Neural cell (in vitro differentiated cells): ENCODE results near the gene TYW1B. TPM values are rescaled to one million over a fixed set of nuclear protein-coding genes. Genes with fewer than 3 reads are reported as not detected.
"Not testable (repeated sequence)": the region's sequence is repeated elsewhere in the genome, so short reads cannot be mapped to it uniquely, and the experiment has no call there.

Experiments used
- H2AFZ ChIP-seq: fragments of 200-600, 300-800 bp; sonication (generic), shearing (Covaris generic); 2 replicates; pipeline ENCODE4 v1.6.0; 2014; ENCODE audit warnings: low read depth, mild to moderate bottlenecking, antibody characterized with exemption, low read length, moderate library complexity
- H3F3A ChIP-seq: fragments of 200-600 bp; shearing (Covaris generic); 2 replicates; pipeline ENCODE4 v1.6.1; 2016; ENCODE audit warnings: mild to moderate bottlenecking, moderate library complexity, mixed read lengths, antibody characterized with exemption, low read length; ENCODE audit not compliant: insufficient read depth, poor library complexity, severe bottlenecking
- H3K27ac ChIP-seq: fragments of 200-600, 300-800 bp; sonication (generic), shearing (Covaris generic); 2 replicates; pipeline ENCODE4 v1.5.1; 2014; ENCODE audit warnings: mild to moderate bottlenecking, low read length, moderate library complexity
- H3K27me3 ChIP-seq: fragments of 300-800, 200-600 bp; sonication (generic), shearing (Covaris generic); 2 replicates; pipeline ENCODE4 v1.6.0; 2014; ENCODE audit warnings: mild to moderate bottlenecking, low read depth, low read length, moderate library complexity; ENCODE audit not compliant: insufficient read depth
- H3K36me3 ChIP-seq: fragments of 300-800, 200-600 bp; sonication (generic), shearing (Covaris generic); 2 replicates; pipeline ENCODE4 v1.5.1; 2014; ENCODE audit warnings: mild to moderate bottlenecking, antibody characterized with exemption, low read length, moderate library complexity; ENCODE audit not compliant: insufficient read depth
- H3K4me2 ChIP-seq: fragments of 300-800, 200-600 bp; sonication (generic), shearing (Covaris generic); 2 replicates; pipeline ENCODE4 v1.6.0; 2014; ENCODE audit warnings: mild to moderate bottlenecking, low read length
- H3K4me3 ChIP-seq: fragments of 300-800, 200-600 bp; sonication (generic), shearing (Covaris generic); 2 replicates; pipeline ENCODE4 v1.5.1; 2014; ENCODE audit warnings: mild to moderate bottlenecking, low read length, moderate library complexity
- H3K79me2 ChIP-seq: fragments of 200-600 bp; shearing (Covaris generic); replicated peaks from 2 replicates; pipeline ENCODE4 v1.6.0; 2014; ENCODE audit warnings: mild to moderate bottlenecking, low read length, moderate library complexity; ENCODE audit not compliant: insufficient read depth
- H3K9ac ChIP-seq: fragments of 300-800, 200-600 bp; sonication (generic), shearing (Covaris generic); 2 replicates; pipeline ENCODE4 v1.6.1; 2016; ENCODE audit warnings: mild to moderate bottlenecking, low read length, mixed read lengths
- H3K9me2 ChIP-seq: fragments of 200-600 bp; shearing (Covaris generic); 2 replicates; pipeline ENCODE4 v1.6.1; 2016; ENCODE audit warnings: mild to moderate bottlenecking, low read length, mixed read lengths; ENCODE audit not compliant: insufficient read depth
- H3K9me3 ChIP-seq: fragments of 200-600, 300-800 bp; sonication (generic), shearing (Covaris generic); 2 replicates; pipeline ENCODE4 v1.6.1; 2016; ENCODE audit warnings: mild to moderate bottlenecking, mixed run types, low read length, moderate library complexity, mixed read lengths
- H4K20me1 ChIP-seq: fragments of 200-600 bp; shearing (Covaris generic); 2 replicates; pipeline ENCODE4 v1.6.1; 2016; ENCODE audit warnings: mild to moderate bottlenecking, mixed run types; ENCODE audit not compliant: insufficient read depth
- EP300 ChIP-seq: fragments of 450-650 bp; conservative IDR thresholded peaks from 2 replicates; pipeline ENCODE4 v1.6.1; 2014; ENCODE audit warnings: antibody characterized with exemption, mild to moderate bottlenecking, moderate library complexity; ENCODE audit not compliant: poor library complexity, severe bottlenecking
- EZH2 ChIP-seq: fragments of 200-600, 300-800 bp; shearing (Covaris generic), sonication (generic); IDR thresholded peaks from 2 replicates; pipeline ENCODE4 v1.6.1; 2014; ENCODE audit warnings: antibody characterized with exemption, low read length, borderline replicate concordance, mild to moderate bottlenecking; ENCODE audit not compliant: insufficient read depth, poor library complexity, severe bottlenecking
- MXI1 ChIP-seq: fragments of 450-650 bp; conservative IDR thresholded peaks from 2 replicates; pipeline ENCODE4 v1.6.1; 2014; ENCODE audit warnings: antibody characterized with exemption, mild to moderate bottlenecking; ENCODE audit not compliant: poor library complexity, severe bottlenecking
- POLR2AphosphoS5 ChIP-seq: IDR thresholded peaks from 2 replicates; pipeline ENCODE4 v1.6.1; 2012
- RAD21 ChIP-seq: fragments of 450-650 bp; conservative IDR thresholded peaks from 2 replicates; pipeline ENCODE4 v1.6.1; 2014; ENCODE audit warnings: antibody characterized with exemption, mild to moderate bottlenecking, moderate library complexity
- SMC3 ChIP-seq: fragments of 450-650 bp; conservative IDR thresholded peaks from 2 replicates; pipeline ENCODE4 v1.6.1; 2014; ENCODE audit warnings: antibody characterized with exemption, mild to moderate bottlenecking, moderate library complexity; ENCODE audit not compliant: poor library complexity
- TAF1 ChIP-seq: IDR thresholded peaks from 2 replicates; pipeline ENCODE4 v1.6.1; 2012; ENCODE audit warnings: low read depth
- polyA plus RNA-seq: library from polyadenylated mRNA; depleted of rRNA; stranded (reverse); fragments of >200 nt; gene quantifications from 2 replicates; pipeline ENCODE4 v1.2.3, GENCODE V29; 2014
- TF ChIP-seq, protein P1 (sequence below): fragments of 450-650 bp; IDR thresholded peaks from 2 replicates; pipeline ENCODE4 v1.5.1; 2014; ENCODE audit warnings: antibody characterized with exemption, mild to moderate bottlenecking, moderate library complexity; ENCODE audit not compliant: poor library complexity, severe bottlenecking
- TF ChIP-seq, protein P2 (sequence below): IDR thresholded peaks from 2 replicates; pipeline ENCODE4 v1.6.1; 2012; ENCODE audit warnings: borderline replicate concordance

The TYW1B gene
- polyA plus RNA-seq, 1 donor from 2014 or later = 0.97 TPM

DNA sequence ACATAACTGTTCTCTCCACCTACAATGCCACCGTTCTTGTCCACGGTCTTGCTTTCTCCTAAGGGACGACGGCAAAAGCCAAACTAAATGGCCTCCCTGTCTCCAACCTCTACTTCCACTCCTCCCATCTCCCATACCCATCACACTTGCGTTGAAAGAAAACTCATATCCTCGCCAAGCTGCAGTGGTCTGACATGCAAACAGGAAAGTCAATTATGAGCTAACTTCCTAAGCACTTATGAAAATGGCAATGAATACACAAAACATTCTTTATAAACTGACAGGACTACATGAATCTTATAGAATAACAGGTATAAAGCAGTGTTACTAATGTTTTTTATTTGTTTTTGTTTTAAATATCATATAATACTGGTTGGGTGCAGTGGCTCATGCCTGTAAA lies 46.4 kb downstream of the TYW1B start:
- Histone ChIP-seq H3F3A (no peaks in the 10 kb centered on the region), H4K20me1 (no peaks in the 10 kb centered on the region), H3K4me3 (no peak overlapping the region), H3K27ac (no peak overlapping the region), H3K9me3 (no peaks in the 10 kb centered on the region), H3K9me2 (no peaks in the 10 kb centered on the region), H3K4me2 (no peak overlapping the region), H3K27me3 (no peaks in the 10 kb centered on the region), H3K9ac (no peak overlapping the region), H2AFZ (no peak overlapping the region), H3K79me2 (no peaks in the 10 kb centered on the region), H3K36me3 (no peaks in the 10 kb centered on the region)
- TF ChIP-seq, protein P1, sequence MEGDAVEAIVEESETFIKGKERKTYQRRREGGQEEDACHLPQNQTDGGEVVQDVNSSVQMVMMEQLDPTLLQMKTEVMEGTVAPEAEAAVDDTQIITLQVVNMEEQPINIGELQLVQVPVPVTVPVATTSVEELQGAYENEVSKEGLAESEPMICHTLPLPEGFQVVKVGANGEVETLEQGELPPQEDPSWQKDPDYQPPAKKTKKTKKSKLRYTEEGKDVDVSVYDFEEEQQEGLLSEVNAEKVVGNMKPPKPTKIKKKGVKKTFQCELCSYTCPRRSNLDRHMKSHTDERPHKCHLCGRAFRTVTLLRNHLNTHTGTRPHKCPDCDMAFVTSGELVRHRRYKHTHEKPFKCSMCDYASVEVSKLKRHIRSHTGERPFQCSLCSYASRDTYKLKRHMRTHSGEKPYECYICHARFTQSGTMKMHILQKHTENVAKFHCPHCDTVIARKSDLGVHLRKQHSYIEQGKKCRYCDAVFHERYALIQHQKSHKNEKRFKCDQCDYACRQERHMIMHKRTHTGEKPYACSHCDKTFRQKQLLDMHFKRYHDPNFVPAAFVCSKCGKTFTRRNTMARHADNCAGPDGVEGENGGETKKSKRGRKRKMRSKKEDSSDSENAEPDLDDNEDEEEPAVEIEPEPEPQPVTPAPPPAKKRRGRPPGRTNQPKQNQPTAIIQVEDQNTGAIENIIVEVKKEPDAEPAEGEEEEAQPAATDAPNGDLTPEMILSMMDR = no peak
- TF ChIP-seq RAD21 (no peak), SMC3 (no peak), EP300 (no peak), MXI1 (no peak), POLR2AphosphoS5 (no peak), TAF1 (no peak), EZH2 (no peak)
- TF ChIP-seq, protein P2, sequence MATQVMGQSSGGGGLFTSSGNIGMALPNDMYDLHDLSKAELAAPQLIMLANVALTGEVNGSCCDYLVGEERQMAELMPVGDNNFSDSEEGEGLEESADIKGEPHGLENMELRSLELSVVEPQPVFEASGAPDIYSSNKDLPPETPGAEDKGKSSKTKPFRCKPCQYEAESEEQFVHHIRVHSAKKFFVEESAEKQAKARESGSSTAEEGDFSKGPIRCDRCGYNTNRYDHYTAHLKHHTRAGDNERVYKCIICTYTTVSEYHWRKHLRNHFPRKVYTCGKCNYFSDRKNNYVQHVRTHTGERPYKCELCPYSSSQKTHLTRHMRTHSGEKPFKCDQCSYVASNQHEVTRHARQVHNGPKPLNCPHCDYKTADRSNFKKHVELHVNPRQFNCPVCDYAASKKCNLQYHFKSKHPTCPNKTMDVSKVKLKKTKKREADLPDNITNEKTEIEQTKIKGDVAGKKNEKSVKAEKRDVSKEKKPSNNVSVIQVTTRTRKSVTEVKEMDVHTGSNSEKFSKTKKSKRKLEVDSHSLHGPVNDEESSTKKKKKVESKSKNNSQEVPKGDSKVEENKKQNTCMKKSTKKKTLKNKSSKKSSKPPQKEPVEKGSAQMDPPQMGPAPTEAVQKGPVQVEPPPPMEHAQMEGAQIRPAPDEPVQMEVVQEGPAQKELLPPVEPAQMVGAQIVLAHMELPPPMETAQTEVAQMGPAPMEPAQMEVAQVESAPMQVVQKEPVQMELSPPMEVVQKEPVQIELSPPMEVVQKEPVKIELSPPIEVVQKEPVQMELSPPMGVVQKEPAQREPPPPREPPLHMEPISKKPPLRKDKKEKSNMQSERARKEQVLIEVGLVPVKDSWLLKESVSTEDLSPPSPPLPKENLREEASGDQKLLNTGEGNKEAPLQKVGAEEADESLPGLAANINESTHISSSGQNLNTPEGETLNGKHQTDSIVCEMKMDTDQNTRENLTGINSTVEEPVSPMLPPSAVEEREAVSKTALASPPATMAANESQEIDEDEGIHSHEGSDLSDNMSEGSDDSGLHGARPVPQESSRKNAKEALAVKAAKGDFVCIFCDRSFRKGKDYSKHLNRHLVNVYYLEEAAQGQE = no peak

DNA sequence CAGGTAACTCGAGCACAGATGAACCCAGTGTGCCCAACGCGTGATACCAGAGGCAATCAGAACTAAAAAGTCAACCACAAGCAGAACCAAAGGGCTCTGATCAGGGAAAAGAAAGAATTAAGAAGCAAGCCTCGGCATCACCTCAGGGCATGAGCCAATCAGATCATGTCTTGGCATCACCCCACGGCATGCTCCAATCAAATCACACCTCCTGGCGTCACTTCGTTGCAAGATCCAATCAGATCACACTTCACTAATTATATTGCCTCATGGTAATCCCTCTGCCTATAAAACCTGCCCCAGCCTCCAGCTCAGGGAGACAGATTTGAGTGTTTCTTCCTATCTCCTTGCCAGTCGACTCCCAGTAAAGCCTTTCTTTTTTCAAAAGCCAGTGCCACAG lies 46.8 kb downstream of the TYW1B start:
- no peaks in the 10 kb centered on the region for H3K79me2 ChIP-seq
- no peak overlapping the region for H3K27ac ChIP-seq
- no peaks in the 10 kb centered on the region for H3K9me3 ChIP-seq
- no peaks in the 10 kb centered on the region for H4K20me1 ChIP-seq
- no peaks in the 10 kb centered on the region for H3K9me2 ChIP-seq
- H2AFZ ChIP-seq = no peak overlapping the region
- no peak overlapping the region for H3K4me2 ChIP-seq
- no peak overlapping the region for H3K9ac ChIP-seq
- H3K36me3 ChIP-seq = no peaks in the 10 kb centered on the region
- H3K27me3 ChIP-seq = no peaks in the 10 kb centered on the region
- TF ChIP-seq MXI1 (no peak), RAD21 (no peak), EZH2 (no peak), EP300 (no peak), TAF1 (no peak), SMC3 (no peak), POLR2AphosphoS5 (no peak)
- TF ChIP-seq, protein P1 = no peak
- TF ChIP-seq, protein P2 = no peak
- H3K4me3 ChIP-seq = no peak overlapping the region
- H3F3A ChIP-seq = no peaks in the 10 kb centered on the region

- H4K20me1 ChIP-seq, H3K4me3 ChIP-seq, H3K27ac ChIP-seq, H2AFZ ChIP-seq, H3K9ac ChIP-seq, H3K36me3 ChIP-seq, H3F3A ChIP-seq, H3K9me3 ChIP-seq, H3K9me2 ChIP-seq, H3K27me3 ChIP-seq, H3K79me2 ChIP-seq, H3K4me2 ChIP-seq: not testable (repeated sequence)
These were observed 47.6 kb downstream of the TYW1B start for GRCh38 chr7:72780289-72780894.
